K562 (cell line): ENCODE data around the gene NUB1.

Source experiments
- CREB1 ChIP-seq, 2 experiments: sonication (generic) in 1 of 2; formaldehyde crosslinking in 1 of 2; IDR thresholded peaks; 2 replicates each; pipeline versions ENCODE4 v1.6.1 to v1.8.0; 2012 to 2022; ENCODE audit warnings: inconsistent platforms in 1 of 2, mild to moderate bottlenecking in 1 of 2, missing genetic modification reagents in 1 of 2, moderate library complexity in 1 of 2
- FOSL1 ChIP-seq: fragments of 200-800 bp; sonication (Bioruptor generic); conservative IDR thresholded peaks from 2 replicates; pipeline ENCODE4 v1.6.1; 2016; ENCODE audit warnings: missing genetic modification characterization, missing compliant biosample characterization
- GATAD2B ChIP-seq: fragments of 450-650 bp; IDR thresholded peaks from 2 replicates; pipeline ENCODE4 v1.6.1; 2017; ENCODE audit warnings: mild to moderate bottlenecking, borderline replicate concordance
- HDAC3 ChIP-seq: fragments of 450-650 bp; IDR thresholded peaks from 2 replicates; pipeline ENCODE4 v1.6.1; 2018; ENCODE audit warnings: borderline replicate concordance, mild to moderate bottlenecking, moderate library complexity; ENCODE audit not compliant: partially characterized antibody
- KLF1 ChIP-seq: fragments of 450-650 bp; IDR thresholded peaks from 2 replicates; pipeline ENCODE4 v1.6.1; 2016; ENCODE audit warnings: missing genetic modification characterization, missing compliant biosample characterization
- MXI1 ChIP-seq: IDR thresholded peaks from 2 replicates; pipeline ENCODE4 v1.6.1; 2011; ENCODE audit warnings: low read depth, mild to moderate bottlenecking, improper control_type of control experiment, low read length
- TCFL5 ChIP-seq: fragments of 250-450 bp; sonication (Bioruptor Pico); conservative IDR thresholded peaks from 2 replicates; pipeline ENCODE4 v1.6.1; 2021; ENCODE audit warnings: mild to moderate bottlenecking, moderate library complexity, matching md5 sums
- TF ChIP-seq, protein P1 (sequence below), 2 experiments: fragments of 450-650 bp; formaldehyde crosslinking in 1 of 2; IDR thresholded peaks; 2 replicates each; pipeline versions ENCODE4 v1.4.0 to v1.6.1; 2014 to 2020; ENCODE audit warnings: mild to moderate bottlenecking in 2 of 2, borderline replicate concordance in 1 of 2, low read depth in 1 of 2
- TF ChIP-seq, protein P2 (sequence below): sonication (generic); formaldehyde crosslinking; IDR thresholded peaks from 2 replicates; pipeline ENCODE4 v1.9.0; 2022; ENCODE audit warnings: mild to moderate bottlenecking, missing genetic modification reagents

DNA sequence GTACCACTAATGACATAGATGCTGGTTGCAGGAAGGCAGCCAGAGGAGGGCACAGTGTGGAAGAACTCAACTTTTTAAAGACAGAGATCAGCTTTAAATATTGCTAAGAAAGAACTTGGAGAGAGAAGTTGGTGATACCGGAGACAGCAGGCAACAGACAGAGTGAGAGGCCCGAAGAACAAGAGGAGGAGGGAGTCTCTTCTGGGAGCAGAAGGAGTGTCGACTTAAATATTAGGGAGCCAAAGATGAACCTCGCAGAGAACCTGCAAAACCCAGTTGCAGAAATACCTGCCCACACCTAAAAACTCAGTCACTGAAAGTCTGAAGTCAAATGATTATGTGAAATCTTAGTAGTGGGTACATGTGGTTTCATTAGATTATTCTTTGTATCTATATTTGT lies 71.6 kb downstream of the NUB1 start:
- TF ChIP-seq KLF1 (tag) (no peak), GATAD2B (no peak), MXI1 (no peak), CREB1 (IDR thresholded peaks at IDR 0.05) (no peak), CREB1 (CRISPR knock-in tag; IDR thresholded peaks at IDR 0.05) (no peak), FOSL1 (no peak), TCFL5 (CRISPR knock-in tag) (no peak), HDAC3 (no peak)
- TF ChIP-seq, protein P1, sequence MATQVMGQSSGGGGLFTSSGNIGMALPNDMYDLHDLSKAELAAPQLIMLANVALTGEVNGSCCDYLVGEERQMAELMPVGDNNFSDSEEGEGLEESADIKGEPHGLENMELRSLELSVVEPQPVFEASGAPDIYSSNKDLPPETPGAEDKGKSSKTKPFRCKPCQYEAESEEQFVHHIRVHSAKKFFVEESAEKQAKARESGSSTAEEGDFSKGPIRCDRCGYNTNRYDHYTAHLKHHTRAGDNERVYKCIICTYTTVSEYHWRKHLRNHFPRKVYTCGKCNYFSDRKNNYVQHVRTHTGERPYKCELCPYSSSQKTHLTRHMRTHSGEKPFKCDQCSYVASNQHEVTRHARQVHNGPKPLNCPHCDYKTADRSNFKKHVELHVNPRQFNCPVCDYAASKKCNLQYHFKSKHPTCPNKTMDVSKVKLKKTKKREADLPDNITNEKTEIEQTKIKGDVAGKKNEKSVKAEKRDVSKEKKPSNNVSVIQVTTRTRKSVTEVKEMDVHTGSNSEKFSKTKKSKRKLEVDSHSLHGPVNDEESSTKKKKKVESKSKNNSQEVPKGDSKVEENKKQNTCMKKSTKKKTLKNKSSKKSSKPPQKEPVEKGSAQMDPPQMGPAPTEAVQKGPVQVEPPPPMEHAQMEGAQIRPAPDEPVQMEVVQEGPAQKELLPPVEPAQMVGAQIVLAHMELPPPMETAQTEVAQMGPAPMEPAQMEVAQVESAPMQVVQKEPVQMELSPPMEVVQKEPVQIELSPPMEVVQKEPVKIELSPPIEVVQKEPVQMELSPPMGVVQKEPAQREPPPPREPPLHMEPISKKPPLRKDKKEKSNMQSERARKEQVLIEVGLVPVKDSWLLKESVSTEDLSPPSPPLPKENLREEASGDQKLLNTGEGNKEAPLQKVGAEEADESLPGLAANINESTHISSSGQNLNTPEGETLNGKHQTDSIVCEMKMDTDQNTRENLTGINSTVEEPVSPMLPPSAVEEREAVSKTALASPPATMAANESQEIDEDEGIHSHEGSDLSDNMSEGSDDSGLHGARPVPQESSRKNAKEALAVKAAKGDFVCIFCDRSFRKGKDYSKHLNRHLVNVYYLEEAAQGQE (IDR thresholded peaks at IDR 0.05; ENCODE audit: borderline replicate concordance) = no peak
- TF ChIP-seq, protein P1 (CRISPR knock-in tag; IDR thresholded peaks at IDR 0.05; ENCODE audit: low read depth) = no peak
- TF ChIP-seq, protein P2, sequence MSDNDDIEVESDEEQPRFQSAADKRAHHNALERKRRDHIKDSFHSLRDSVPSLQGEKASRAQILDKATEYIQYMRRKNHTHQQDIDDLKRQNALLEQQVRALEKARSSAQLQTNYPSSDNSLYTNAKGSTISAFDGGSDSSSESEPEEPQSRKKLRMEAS (CRISPR knock-in tag) = no peak
